Measurements from ENCODE around the gene BNIP3. TPM values are rescaled to one million over a fixed set of nuclear protein-coding genes. Genes with fewer than 3 reads are reported as not detected.

BNIP3 gene
- total and polyA plus RNA-seq, 2 donors (not counting 3 experiments of a cell fraction or from before 2014, with no cell fraction given) = 51.4 to 53.3 TPM

GRCh38 chr10:131944412-131944811 lies 37.3 kb downstream of the BNIP3 start:
- Histone ChIP-seq H4K20me1 (replicated peaks; ENCODE audit: control insufficient read depth, extremely low read depth, insufficient read depth, low read length) (no peaks in the 10 kb centered on the region), H3K79me2 (ENCODE audit: control insufficient read depth, insufficient read depth, low read length) (peaks cover 16% of the 10 kb centered on the region), H3K9ac (replicated peaks; ENCODE audit: extremely low read depth, insufficient read depth, low read length) (no peak overlapping the region), H3K4me1 (ENCODE audit: control insufficient read depth, extremely low read depth, insufficient read depth, low read length) (peaks cover 39% of the 10 kb centered on the region), H3K36me3 (ENCODE audit: control insufficient read depth in 2 of 2, extremely low read depth in 1 of 2, insufficient read depth in 2 of 2, low read length in 2 of 2) (peaks cover 11% of the 10 kb centered on the region in 2 experiments), H3K9me3 (replicated peaks; ENCODE audit: control insufficient read depth, insufficient read depth, low read length) (no peaks in the 10 kb centered on the region), H3K27me3 (ENCODE audit: control insufficient read depth in 2 of 2, insufficient read depth in 2 of 2, low read length in 2 of 2) (no peaks in the 10 kb centered on the region), H3K27ac (ENCODE audit: insufficient read depth, low read depth, low read length) (no peak overlapping the region), H3K4me3 (replicated peaks in 1 of 3; ENCODE audit: insufficient read depth in 1 of 3, low read depth in 1 of 3, low read length in 3 of 3) (no peak overlapping the region), H2AFZ (ENCODE audit: low read depth, low read length) (no peak overlapping the region), H3K4me2 (ENCODE audit: insufficient read depth, low read length) (no peak overlapping the region), H3K9me1 (replicated peaks; ENCODE audit: control insufficient read depth, extremely low read depth, insufficient read depth, low read length) (no peaks in the 10 kb centered on the region)
- POLR2A ChIA-PET = interaction anchor here (0.8 kb wide), 1 partner anchor 44 kb away, joined by 4 read pairs; no protein-coding TSS in a partner anchor
- FAIRE-seq (no peak), DNase-seq (ENCODE audit: low read depth, low spot score) (no peak)
- intact Hi-C loops (cut with micrococcal nuclease) = no loop called here
- BruUV-seq (replicated peaks) = no TSS peak
- CTCF ChIA-PET = interaction anchor here (1.0 to 4.3 kb wide), 7 partner anchors 9 to 78 kb away, joined by 3 to 20 read pairs (median 15); partner anchors contain the start of gene PPP2R2D
- dilution Hi-C loops (cut with MboI; ENCODE audit: extremely low pct_ligation_motif_present, low sequenced_read_pairs) = no loop called here
- TF ChIP-seq EZH2 (IDR thresholded peaks at IDR 0.05; ENCODE audit: borderline replicate concordance, low read depth, low read length, severe bottlenecking) = no peak
- TF ChIP-seq POLR2AphosphoS5 (IDR thresholded peaks at IDR 0.05; ENCODE audit: insufficient read depth, low read depth, low read length) = no peak
- no peak for TF ChIP-seq MYC (IDR thresholded peaks at IDR 0.05; ENCODE audit: low read depth, low read length)
- no peak for TF ChIP-seq CTCF (IDR thresholded peaks at IDR 0.05; ENCODE audit: extremely low read depth in 1 of 2, insufficient read depth in 1 of 2, low read depth in 1 of 2, low read length in 2 of 2)
- TF ChIP-seq GATA2 (IDR thresholded peaks at IDR 0.05; ENCODE audit: insufficient read depth, insufficient read length, low read depth, low read length) = no peak
- TF ChIP-seq MAX (IDR thresholded peaks at IDR 0.05; ENCODE audit: insufficient read depth, insufficient read length) = no peak
- no peak for TF ChIP-seq JUN (IDR thresholded peaks at IDR 0.05; ENCODE audit: borderline replicate concordance, insufficient read depth, insufficient read length, low read depth)
- TF ChIP-seq POLR2A (IDR thresholded peaks at IDR 0.05; ENCODE audit: low read depth, low read length) = no peak
- no peak for TF ChIP-seq FOS (IDR thresholded peaks at IDR 0.05; ENCODE audit: borderline replicate concordance, insufficient read depth, low read length)

Measured in endothelial cell of umbilical vein (primary cell).